SK-N-SH treated with all-trans-retinoic acid at 6 μM for 48 hours (cell line): Measurements from ENCODE around the gene GLIS1.

Experiments used
- ARNTL ChIP-seq: fragments of 450-650 bp; formaldehyde crosslinking; IDR thresholded peaks from 2 replicates; pipeline ENCODE4 v1.5.0; 2020; ENCODE audit warnings: low read depth, mild to moderate bottlenecking, moderate library complexity, borderline replicate concordance
- CSDC2 ChIP-seq: fragments of 250-450 bp; sonication (Bioruptor Pico); IDR thresholded peaks from 2 replicates; pipeline ENCODE4 v1.5.0; 2020; ENCODE audit warnings: mild to moderate bottlenecking, moderate library complexity
- GLIS3 ChIP-seq: fragments of 250-450 bp; sonication (Bioruptor Pico); IDR thresholded peaks from 2 replicates; pipeline ENCODE4 v1.5.0; 2020; ENCODE audit warnings: mild to moderate bottlenecking, moderate library complexity
- ISL1 ChIP-seq: fragments of 250-450 bp; sonication (Bioruptor Pico); IDR thresholded peaks from 2 replicates; pipeline ENCODE4 v2.1.2; 2022; ENCODE audit warnings: mild to moderate bottlenecking, moderate library complexity
- PPARA ChIP-seq: fragments of 250-450 bp; sonication (Bioruptor Pico); IDR thresholded peaks from 2 replicates; pipeline ENCODE4 v1.5.0; 2020; ENCODE audit warnings: mild to moderate bottlenecking, borderline replicate concordance
- RARB ChIP-seq: fragments of 250-450 bp; sonication (Bioruptor Pico); IDR thresholded peaks from 2 replicates; pipeline ENCODE4 v1.8.0; 2021; ENCODE audit warnings: mild to moderate bottlenecking, moderate library complexity
- SNAI2 ChIP-seq: fragments of 250-450 bp; sonication (Bioruptor Pico); IDR thresholded peaks from 2 replicates; pipeline ENCODE4 v1.5.0; 2020; ENCODE audit warnings: mild to moderate bottlenecking, moderate library complexity
- TOX ChIP-seq: fragments of 250-450 bp; sonication (Bioruptor Pico); IDR thresholded peaks from 2 replicates; pipeline ENCODE4 v1.8.0; 2021; ENCODE audit warnings: mild to moderate bottlenecking, moderate library complexity, borderline replicate concordance
- ZC3H10 ChIP-seq: fragments of 250-450 bp; sonication (Bioruptor Pico); IDR thresholded peaks from 2 replicates; pipeline ENCODE4 v1.5.1; 2021; ENCODE audit warnings: mild to moderate bottlenecking, moderate library complexity
- ZFP3 ChIP-seq: fragments of 250-450 bp; sonication (Bioruptor Pico); IDR thresholded peaks from 2 replicates; pipeline ENCODE4 v1.5.0; 2020; ENCODE audit warnings: mild to moderate bottlenecking, moderate library complexity
- ZFP30 ChIP-seq: fragments of 450-650 bp; formaldehyde crosslinking; IDR thresholded peaks from 2 replicates; pipeline ENCODE4 v1.5.0; 2022; ENCODE audit warnings: mild to moderate bottlenecking, moderate library complexity
- ZNF70 ChIP-seq: fragments of 450-650 bp; formaldehyde crosslinking; IDR thresholded peaks from 2 replicates; pipeline ENCODE4 v1.5.0; 2020; ENCODE audit warnings: mild to moderate bottlenecking, moderate library complexity
- ZNF8 ChIP-seq: fragments of 450-650 bp; formaldehyde crosslinking; IDR thresholded peaks from 2 replicates; pipeline ENCODE4 v1.5.0; 2020; ENCODE audit warnings: mild to moderate bottlenecking, moderate library complexity
- TF ChIP-seq, protein P1 (sequence below): fragments of 250-450 bp; sonication (Bioruptor Pico); IDR thresholded peaks from 2 replicates; pipeline ENCODE4 v1.5.1; 2021; ENCODE audit warnings: mild to moderate bottlenecking, moderate library complexity

GRCh38 chr1:53702341-53702740 lies 36.6 kb downstream of the GLIS1 start:
- TF ChIP-seq ISL1 (no peak), ZFP30 (CRISPR knock-in tag) (no peak), SNAI2 (CRISPR knock-in tag) (no peak), ARNTL (no peak), ZC3H10 (CRISPR knock-in tag) (no peak), ZNF70 (CRISPR knock-in tag) (no peak), PPARA (CRISPR knock-in tag) (no peak), TOX (no peak), GLIS3 (CRISPR knock-in tag) (no peak), RARB (no peak), ZFP3 (CRISPR knock-in tag) (no peak), CSDC2 (CRISPR knock-in tag) (no peak), ZNF8 (CRISPR knock-in tag) (no peak)
- TF ChIP-seq, protein P1, sequence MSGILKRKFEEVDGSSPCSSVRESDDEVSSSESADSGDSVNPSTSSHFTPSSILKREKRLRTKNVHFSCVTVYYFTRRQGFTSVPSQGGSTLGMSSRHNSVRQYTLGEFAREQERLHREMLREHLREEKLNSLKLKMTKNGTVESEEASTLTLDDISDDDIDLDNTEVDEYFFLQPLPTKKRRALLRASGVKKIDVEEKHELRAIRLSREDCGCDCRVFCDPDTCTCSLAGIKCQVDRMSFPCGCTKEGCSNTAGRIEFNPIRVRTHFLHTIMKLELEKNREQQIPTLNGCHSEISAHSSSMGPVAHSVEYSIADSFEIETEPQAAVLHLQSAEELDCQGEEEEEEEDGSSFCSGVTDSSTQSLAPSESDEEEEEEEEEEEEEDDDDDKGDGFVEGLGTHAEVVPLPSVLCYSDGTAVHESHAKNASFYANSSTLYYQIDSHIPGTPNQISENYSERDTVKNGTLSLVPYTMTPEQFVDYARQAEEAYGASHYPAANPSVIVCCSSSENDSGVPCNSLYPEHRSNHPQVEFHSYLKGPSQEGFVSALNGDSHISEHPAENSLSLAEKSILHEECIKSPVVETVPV (CRISPR knock-in tag), result no peak
